Thoracic aorta (tissue), 2 donors: ENCODE data around the gene NEB. TPM values are rescaled to one million over a fixed set of nuclear protein-coding genes. Genes with fewer than 3 reads are reported as not detected.

Experiments
- ATAC-seq: fragments of 150-250 bp; one replicate; pipeline ENCODE4 v1.8.0; 2017; ENCODE audit warnings: low read depth; ENCODE audit not compliant: insufficient number of reproducible peaks, low FRiP score
- DNase-seq: peaks from one replicate; pipeline ENCODE4 v3.0.0-alpha.2; 2020; ENCODE audit warnings: low spot score
- H3K27ac ChIP-seq, 2 donors: fragments of 200-600 bp; sonication (generic); 1 replicate in 1 of 2; 2 replicates in 1 of 2; pipeline ENCODE4 v1.5.1; 2016; ENCODE audit warnings: mild to moderate bottlenecking in 2 of 2, moderate library complexity in 2 of 2
- H3K27me3 ChIP-seq: fragments of 200-600 bp; sonication (generic); replicated peaks from 2 replicates; pipeline ENCODE4 v1.6.0; 2016; ENCODE audit warnings: mild to moderate bottlenecking; ENCODE audit not compliant: insufficient read depth
- H3K36me3 ChIP-seq: fragments of 200-600 bp; sonication (generic); one replicate; pipeline ENCODE4 v1.5.1; 2016
- H3K4me1 ChIP-seq, 2 donors: fragments of 200-600 bp; sonication (generic); 1 replicate in 1 of 2; 2 replicates in 1 of 2; pipeline versions ENCODE4 v1.5.1 to v1.6.0; 2016; ENCODE audit warnings: low read depth in 2 of 2, mild to moderate bottlenecking in 1 of 2; ENCODE audit not compliant: control insufficient read depth in 1 of 2
- H3K4me3 ChIP-seq: fragments of 200-600 bp; sonication (generic); 2 replicates; pipeline ENCODE4 v1.5.1; 2016; ENCODE audit warnings: mild to moderate bottlenecking
- H3K9me3 ChIP-seq: fragments of 200-600 bp; sonication (generic); 2 replicates; pipeline ENCODE4 v1.5.1; 2016
- total RNA-seq, 2 donors: library from RNA; depleted of rRNA; stranded (reverse); fragments of >200 nt; gene quantifications; one replicate each; pipeline versions ENCODE4 v1.1.0 to v1.2.3, GENCODE V29; 2016
- TF ChIP-seq, protein P1 (sequence below): fragments of 200-600 bp; sonication (generic); IDR thresholded peaks from one replicate; pipeline ENCODE4 v1.5.1; 2019; ENCODE audit warnings: antibody characterized with exemption

NEB gene
- total RNA-seq, 2 donors from 2014 or later, result 3.2 to 8.6 TPM

DNA sequence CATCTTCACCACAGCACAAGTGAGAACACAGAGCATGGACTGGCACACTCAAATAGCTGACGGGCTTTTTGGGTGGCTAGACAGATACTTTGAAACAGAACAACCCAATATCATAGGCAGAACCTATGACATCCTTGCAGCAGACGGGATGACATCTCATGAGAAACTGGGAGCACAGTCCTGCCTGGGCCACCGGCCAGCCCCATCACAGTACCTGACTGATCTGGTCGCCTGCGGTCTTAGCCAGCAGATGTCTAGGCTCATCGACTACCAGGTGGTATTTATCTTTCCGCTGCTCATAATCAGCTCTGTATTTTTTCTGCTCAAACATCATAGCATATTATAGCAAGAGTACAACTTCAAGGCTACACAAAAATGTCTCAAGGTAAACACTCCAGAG is 200.3 kb downstream of the NEB start:
- Histone ChIP-seq H3K36me3 (no peaks in the 10 kb centered on the region), H3K4me3 (no peak overlapping the region), H3K4me1 (no peaks in the 10 kb centered on the region), H3K27me3 (no peaks in the 10 kb centered on the region), H3K9me3 (no peaks in the 10 kb centered on the region), H3K27ac (no peak overlapping the region)
- DNase-seq (no peak), ATAC-seq (no peak)
- TF ChIP-seq, protein P1, sequence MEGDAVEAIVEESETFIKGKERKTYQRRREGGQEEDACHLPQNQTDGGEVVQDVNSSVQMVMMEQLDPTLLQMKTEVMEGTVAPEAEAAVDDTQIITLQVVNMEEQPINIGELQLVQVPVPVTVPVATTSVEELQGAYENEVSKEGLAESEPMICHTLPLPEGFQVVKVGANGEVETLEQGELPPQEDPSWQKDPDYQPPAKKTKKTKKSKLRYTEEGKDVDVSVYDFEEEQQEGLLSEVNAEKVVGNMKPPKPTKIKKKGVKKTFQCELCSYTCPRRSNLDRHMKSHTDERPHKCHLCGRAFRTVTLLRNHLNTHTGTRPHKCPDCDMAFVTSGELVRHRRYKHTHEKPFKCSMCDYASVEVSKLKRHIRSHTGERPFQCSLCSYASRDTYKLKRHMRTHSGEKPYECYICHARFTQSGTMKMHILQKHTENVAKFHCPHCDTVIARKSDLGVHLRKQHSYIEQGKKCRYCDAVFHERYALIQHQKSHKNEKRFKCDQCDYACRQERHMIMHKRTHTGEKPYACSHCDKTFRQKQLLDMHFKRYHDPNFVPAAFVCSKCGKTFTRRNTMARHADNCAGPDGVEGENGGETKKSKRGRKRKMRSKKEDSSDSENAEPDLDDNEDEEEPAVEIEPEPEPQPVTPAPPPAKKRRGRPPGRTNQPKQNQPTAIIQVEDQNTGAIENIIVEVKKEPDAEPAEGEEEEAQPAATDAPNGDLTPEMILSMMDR, result no peak

DNA sequence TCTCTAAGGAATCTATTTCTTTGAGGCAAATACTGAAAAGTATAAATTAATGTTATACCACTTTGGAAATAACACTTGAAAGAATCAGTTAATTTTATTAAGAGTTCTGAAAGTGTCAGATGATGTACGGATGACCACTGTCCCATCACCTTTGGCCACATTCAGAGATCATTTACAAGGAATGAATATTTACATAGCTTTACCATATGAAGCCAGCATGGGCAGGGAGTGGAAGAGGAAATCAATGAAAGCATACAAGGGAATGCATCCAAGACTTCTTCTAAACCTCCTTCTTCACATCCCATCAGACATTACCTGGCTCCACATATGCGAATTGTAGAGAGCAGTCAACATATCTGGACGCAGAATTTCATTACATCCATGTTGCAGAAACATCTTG is 201.1 kb downstream of the NEB start:
- ATAC-seq (no peak), DNase-seq (no peak)
- Histone ChIP-seq H3K9me3 (no peaks in the 10 kb centered on the region), H3K36me3 (no peaks in the 10 kb centered on the region), H3K4me1 (no peaks in the 10 kb centered on the region), H3K27me3 (no peaks in the 10 kb centered on the region), H3K4me3 (no peak overlapping the region), H3K27ac (no peak overlapping the region)
- TF ChIP-seq, protein P1, result no peak

DNA sequence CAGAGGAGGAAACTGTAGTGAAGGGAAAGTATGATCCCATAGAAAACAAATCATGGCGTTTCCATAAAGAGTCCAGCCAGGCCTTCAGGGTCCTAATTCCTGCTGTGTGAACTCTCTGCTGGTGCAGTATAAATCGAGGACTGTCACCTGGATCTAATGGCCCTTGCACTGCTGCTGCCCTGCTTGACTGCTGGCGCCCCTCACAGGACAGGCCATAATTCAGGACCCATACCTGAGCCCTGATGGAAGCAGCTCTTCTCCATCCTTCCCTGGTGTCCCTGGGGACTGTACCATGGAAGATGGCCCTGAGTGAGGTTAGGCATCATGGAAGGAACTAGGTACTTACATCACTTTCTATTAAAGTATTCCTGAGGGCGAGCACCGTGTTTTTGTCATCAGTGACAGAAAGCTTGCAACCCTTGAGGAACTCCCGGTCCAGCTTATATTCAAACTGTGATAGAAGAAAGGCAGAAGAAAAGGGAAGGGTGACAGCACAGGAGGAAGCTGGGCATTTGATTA is 207.6 kb downstream of the NEB start:
- H3K4me1 ChIP-seq, result no peaks in the 10 kb centered on the region
- H3K36me3 ChIP-seq, result no peaks in the 10 kb centered on the region
- H3K27ac ChIP-seq, result no peak overlapping the region
- DNase-seq (no peak), ATAC-seq (no peak)
- no peaks in the 10 kb centered on the region for H3K9me3 ChIP-seq
- H3K27me3 ChIP-seq, result no peaks in the 10 kb centered on the region
- TF ChIP-seq, protein P1, result no peak
- H3K4me3 ChIP-seq, result no peak overlapping the region

DNA sequence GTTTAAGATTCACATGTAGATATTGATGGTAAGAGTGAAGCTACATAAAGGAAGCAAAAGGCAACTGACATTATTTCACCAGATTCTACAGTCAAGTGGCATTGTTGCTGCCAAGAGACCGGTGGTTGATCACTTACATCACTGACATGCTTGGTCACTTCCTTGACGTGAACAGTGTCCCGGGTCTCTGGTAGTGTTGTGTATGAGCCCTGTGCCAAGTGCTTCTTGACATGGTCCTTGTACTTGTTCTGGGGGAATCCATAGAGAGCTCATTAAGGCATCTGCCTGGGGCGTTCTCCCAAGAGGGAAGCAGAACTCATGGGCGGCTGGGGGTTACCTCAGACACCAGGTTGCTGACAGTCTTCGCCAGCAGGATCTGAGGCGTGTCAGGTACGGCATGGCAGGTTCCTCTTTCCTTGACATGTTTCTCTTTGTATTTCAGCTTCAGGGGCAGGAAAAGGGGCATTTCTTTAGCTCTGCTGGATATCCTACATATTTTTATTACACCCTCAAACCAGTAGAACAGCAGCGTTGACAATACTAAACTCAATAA is 208.4 kb downstream of the NEB start:
- H3K9me3 ChIP-seq, result no peaks in the 10 kb centered on the region
- H3K27ac ChIP-seq, result no peak overlapping the region
- no peaks in the 10 kb centered on the region for H3K4me1 ChIP-seq
- DNase-seq (no peak), ATAC-seq (no peak)
- H3K36me3 ChIP-seq, result no peaks in the 10 kb centered on the region
- H3K27me3 ChIP-seq, result no peaks in the 10 kb centered on the region
- H3K4me3 ChIP-seq, result no peak overlapping the region
- TF ChIP-seq, protein P1, result no peak

DNA sequence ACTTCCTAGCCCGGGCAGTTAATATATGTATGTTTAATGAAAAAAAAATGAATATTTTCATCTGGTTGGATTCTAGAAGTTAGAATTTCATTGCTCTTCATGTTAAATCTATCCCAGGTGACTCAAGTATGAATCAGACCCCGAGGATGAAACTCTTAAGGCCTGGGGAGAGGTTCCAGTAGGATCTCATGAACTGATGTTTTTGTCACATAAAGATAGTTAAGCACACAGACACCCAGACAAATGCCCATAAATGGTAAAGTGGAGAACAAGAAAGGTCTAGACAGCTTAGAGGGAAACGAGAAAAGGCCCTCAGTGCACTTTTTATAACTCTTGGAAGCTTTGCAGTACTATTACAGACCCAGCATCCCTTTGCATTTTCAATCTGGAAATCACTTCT is 210.4 kb downstream of the NEB start:
- Histone ChIP-seq H3K27me3 (no peaks in the 10 kb centered on the region), H3K4me1 (no peaks in the 10 kb centered on the region), H3K27ac (no peak overlapping the region), H3K4me3 (no peak overlapping the region), H3K36me3 (no peaks in the 10 kb centered on the region), H3K9me3 (no peaks in the 10 kb centered on the region)
- TF ChIP-seq, protein P1, result no peak
- DNase-seq, result no peak
- ATAC-seq, result no peak
